Stimulated activated naive CD8-positive, alpha-beta T cell treated with anti-CD3 and anti-CD28 coated beads, Interleukin-15, amount 100 ng/mL, for 72 hours (primary cell): ENCODE measurements around the gene TRIM25.

ENCODE experiments used
- ATAC-seq: fragments of 150-1000 bp; cut with Tn5 transposase; 2 replicates; pipeline ENCODE4 v1.10.0; 2021; ENCODE audit warnings: mild to moderate bottlenecking, moderate library complexity
- DNase-seq, 2 donors: peaks; one replicate each; pipeline ENCODE4 v3.0.0; 2021 to 2022
- H3K27ac Mint-ChIP-seq, 2 donors: one replicate each; pipeline ENCODE4 v1.8.0; 2022; ENCODE audit warnings: mild to moderate bottlenecking in 2 of 2, mixed read lengths in 2 of 2, moderate library complexity in 2 of 2
- H3K27me3 Mint-ChIP-seq: one replicate; pipeline ENCODE4 v1.8.0; 2022; ENCODE audit warnings: mixed read lengths
- H3K4me1 Mint-ChIP-seq: one replicate; pipeline ENCODE4 v1.8.0; 2022; ENCODE audit warnings: mild to moderate bottlenecking, mixed read lengths
- H3K4me3 Mint-ChIP-seq, 2 donors: one replicate each; pipeline ENCODE4 v1.8.0; 2022; ENCODE audit warnings: mild to moderate bottlenecking in 2 of 2, mixed read lengths in 2 of 2, moderate library complexity in 1 of 2
- H3K9me3 Mint-ChIP-seq, 2 donors: one replicate each; pipeline ENCODE4 v1.8.0; 2022; ENCODE audit warnings: mixed read lengths in 2 of 2

Gene TRIM25

GRCh38 chr17:56891751-56892150 is 22.1 kb downstream of the TRIM25 start:
- DNase-seq: peak; percentile 35 to 46
- Mint-ChIP-seq H3K27me3 (no peaks in the 10 kb centered on the region), H3K4me3 (no peak overlapping the region), H3K27ac (no peak overlapping the region), H3K9me3 (peaks cover 3 to 9% of the 10 kb centered on the region in 2 donors), H3K4me1 (peaks cover 14% of the 10 kb centered on the region)
- peak; percentile 54 for ATAC-seq

GRCh38 chr17:56890906-56891674 is 22.8 kb downstream of the TRIM25 start:
- peaks cover 3 to 9% of the 10 kb centered on the region in 2 donors for H3K9me3 Mint-ChIP-seq
- no peaks in the 10 kb centered on the region for H3K27me3 Mint-ChIP-seq
- DNase-seq: no peak
- ATAC-seq: no peak
- H3K4me1 Mint-ChIP-seq: peaks cover 14% of the 10 kb centered on the region
- peak overlapping the region in 1 of 2 donors; percentile 13 for H3K27ac Mint-ChIP-seq
- H3K4me3 Mint-ChIP-seq: no peak overlapping the region

GRCh38 chr17:56890390-56890789 is 23.5 kb downstream of the TRIM25 start:
- H3K4me3 Mint-ChIP-seq: no peak overlapping the region
- H3K27me3 Mint-ChIP-seq: no peaks in the 10 kb centered on the region
- peaks cover 3 to 9% of the 10 kb centered on the region in 2 donors for H3K9me3 Mint-ChIP-seq
- DNase-seq (no peak), ATAC-seq (no peak)
- no peak overlapping the region for H3K27ac Mint-ChIP-seq
- H3K4me1 Mint-ChIP-seq: peaks cover 14% of the 10 kb centered on the region

GRCh38 chr17:56887552-56888467 is 26.0 kb downstream of the TRIM25 start:
- ATAC-seq (peak; percentile 38), DNase-seq (no peak)
- Mint-ChIP-seq H3K27ac (no peak overlapping the region), H3K4me1 (peaks cover 14% of the 10 kb centered on the region), H3K9me3 (peaks cover 3 to 9% of the 10 kb centered on the region in 2 donors), H3K27me3 (no peaks in the 10 kb centered on the region), H3K4me3 (no peak overlapping the region)

GRCh38 chr17:56887105-56887504 is 26.7 kb downstream of the TRIM25 start:
- no peak overlapping the region for H3K27ac Mint-ChIP-seq
- H3K4me1 Mint-ChIP-seq: peaks cover 7% of the 10 kb centered on the region
- H3K9me3 Mint-ChIP-seq: peaks cover 3 to 9% of the 10 kb centered on the region in 2 donors
- ATAC-seq: no peak
- no peak for DNase-seq
- H3K4me3 Mint-ChIP-seq: no peak overlapping the region
- no peaks in the 10 kb centered on the region for H3K27me3 Mint-ChIP-seq

GRCh38 chr17:56886288-56886731 is 27.5 kb downstream of the TRIM25 start:
- no peaks in the 10 kb centered on the region for H3K27me3 Mint-ChIP-seq
- H3K4me1 Mint-ChIP-seq: peaks cover 6% of the 10 kb centered on the region
- no peak for DNase-seq
- ATAC-seq: no peak
- no peak overlapping the region for H3K4me3 Mint-ChIP-seq
- peak overlapping the region in 1 of 2 donors; percentile 86 for H3K27ac Mint-ChIP-seq
- peaks cover 3 to 9% of the 10 kb centered on the region in 2 donors for H3K9me3 Mint-ChIP-seq

- Mint-ChIP-seq H3K4me1 (peaks cover 6% of the 10 kb centered on the region), H3K4me3 (no peak overlapping the region), H3K9me3 (peaks cover 3 to 9% of the 10 kb centered on the region in 2 donors), H3K27ac (peak overlapping the region in 1 of 2 donors; percentile 2), H3K27me3 (no peaks in the 10 kb centered on the region)
- DNase-seq: no peak
- ATAC-seq: no peak
Observed at GRCh38 chr17:56885312-56885657, 28.6 kb downstream of the TRIM25 start.

- Mint-ChIP-seq H3K27ac (peak overlapping the region in 1 of 2 donors; percentile 85), H3K27me3 (no peaks in the 10 kb centered on the region), H3K4me3 (no peak overlapping the region), H3K4me1 (peaks cover 6% of the 10 kb centered on the region), H3K9me3 (peaks cover 3 to 9% of the 10 kb centered on the region in 2 donors)
- DNase-seq (no peak), ATAC-seq (peak; percentile 18)
Observed at GRCh38 chr17:56884483-56885311, 29.2 kb downstream of the TRIM25 start.

- peaks cover 6% of the 10 kb centered on the region for H3K4me1 Mint-ChIP-seq
- DNase-seq (no peak), ATAC-seq (no peak)
- H3K27ac Mint-ChIP-seq: no peak overlapping the region
- H3K27me3 Mint-ChIP-seq: no peaks in the 10 kb centered on the region
- H3K4me3 Mint-ChIP-seq: no peak overlapping the region
- peaks cover 3 to 9% of the 10 kb centered on the region in 2 donors for H3K9me3 Mint-ChIP-seq
Observed at GRCh38 chr17:56883616-56884015, 30.2 kb downstream of the TRIM25 start.

- H3K4me3 Mint-ChIP-seq: no peak overlapping the region
- H3K4me1 Mint-ChIP-seq: peaks cover 6% of the 10 kb centered on the region
- no peaks in the 10 kb centered on the region for H3K9me3 Mint-ChIP-seq
- no peak overlapping the region for H3K27ac Mint-ChIP-seq
- ATAC-seq (no peak), DNase-seq (no peak)
- H3K27me3 Mint-ChIP-seq: no peaks in the 10 kb centered on the region
Observed at GRCh38 chr17:56881685-56882295, 32.1 kb downstream of the TRIM25 start.

GRCh38 chr17:56880571-56880970 is 33.3 kb downstream of the TRIM25 start:
- H3K4me3 Mint-ChIP-seq: no peak overlapping the region
- no peak overlapping the region for H3K27ac Mint-ChIP-seq

GRCh38 chr17:56880133-56880532 is 33.7 kb downstream of the TRIM25 start:
- Mint-ChIP-seq H3K4me3 (no peak overlapping the region), H3K27ac (no peak overlapping the region), H3K9me3 (no peaks in the 10 kb centered on the region), H3K27me3 (peaks cover 15% of the 10 kb centered on the region), H3K4me1 (peaks cover 4% of the 10 kb centered on the region)
- DNase-seq (no peak), ATAC-seq (no peak)

More at GRCh38 chr17:56880571-56880970, 33.3 kb downstream of the TRIM25 start:
- peaks cover 12% of the 10 kb centered on the region for H3K27me3 Mint-ChIP-seq
- H3K4me1 Mint-ChIP-seq: peaks cover 6% of the 10 kb centered on the region
- ATAC-seq (no peak), DNase-seq (no peak)
- H3K9me3 Mint-ChIP-seq: no peaks in the 10 kb centered on the region

- Mint-ChIP-seq H3K9me3 (no peaks in the 10 kb centered on the region), H3K27ac (peak overlapping the region in 1 of 2 donors; percentile 61), H3K4me3 (no peak overlapping the region), H3K4me1 (no peaks in the 10 kb centered on the region), H3K27me3 (peaks cover 20% of the 10 kb centered on the region)
- ATAC-seq (no peak), DNase-seq (no peak)
Observed at GRCh38 chr17:56879280-56879679, 34.6 kb downstream of the TRIM25 start.

- no peak overlapping the region for H3K4me3 Mint-ChIP-seq
- no peaks in the 10 kb centered on the region for H3K9me3 Mint-ChIP-seq
- ATAC-seq (no peak), DNase-seq (no peak)
- H3K27me3 Mint-ChIP-seq: peaks cover 34% of the 10 kb centered on the region
- H3K4me1 Mint-ChIP-seq: no peaks in the 10 kb centered on the region
- no peak overlapping the region for H3K27ac Mint-ChIP-seq
Observed at GRCh38 chr17:56876766-56877179, 37.1 kb downstream of the TRIM25 start.
